Measurements from ENCODE around the gene MTA1.

Gene MTA1

DNA sequence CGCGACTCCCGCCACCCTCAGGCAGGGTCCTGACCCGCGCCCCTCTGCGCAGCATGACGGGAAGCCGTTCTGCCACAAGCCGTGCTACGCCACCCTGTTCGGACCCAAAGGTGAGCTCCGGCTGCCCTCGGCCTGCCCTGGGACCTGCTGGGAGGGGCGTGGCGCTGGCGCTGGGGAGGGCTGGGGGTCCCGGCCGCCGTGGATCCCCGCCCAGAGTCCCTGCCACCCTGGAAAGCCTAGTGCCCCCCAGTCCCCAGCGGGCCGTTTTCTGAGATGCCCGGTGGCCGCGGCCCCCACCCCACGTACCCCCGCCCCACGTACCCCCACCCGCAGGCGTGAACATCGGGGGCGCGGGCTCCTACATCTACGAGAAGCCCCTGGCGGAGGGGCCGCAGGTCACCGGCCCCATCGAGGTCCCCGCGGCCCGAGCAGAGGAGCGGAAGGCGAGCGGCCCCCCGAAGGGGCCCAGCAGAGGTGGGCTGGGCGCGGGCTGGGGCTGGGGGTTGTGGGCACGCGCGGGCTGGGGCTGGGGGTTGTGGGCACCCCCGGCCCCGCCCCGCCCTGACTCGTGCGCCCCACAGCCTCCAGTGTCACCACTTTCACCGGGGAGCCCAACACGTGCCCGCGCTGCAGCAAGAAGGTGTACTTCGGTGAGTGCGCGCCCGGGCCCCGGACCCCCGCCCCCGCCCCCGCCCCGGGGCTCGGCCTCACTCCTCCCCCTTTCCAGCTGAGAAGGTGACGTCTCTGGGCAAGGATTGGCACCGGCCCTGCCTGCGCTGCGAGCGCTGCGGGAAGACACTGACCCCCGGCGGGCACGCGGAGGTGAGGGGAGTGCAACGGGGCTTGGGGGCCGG, 59.0 kb downstream of the MTA1 start:
- no peak for DNase-seq

DNA sequence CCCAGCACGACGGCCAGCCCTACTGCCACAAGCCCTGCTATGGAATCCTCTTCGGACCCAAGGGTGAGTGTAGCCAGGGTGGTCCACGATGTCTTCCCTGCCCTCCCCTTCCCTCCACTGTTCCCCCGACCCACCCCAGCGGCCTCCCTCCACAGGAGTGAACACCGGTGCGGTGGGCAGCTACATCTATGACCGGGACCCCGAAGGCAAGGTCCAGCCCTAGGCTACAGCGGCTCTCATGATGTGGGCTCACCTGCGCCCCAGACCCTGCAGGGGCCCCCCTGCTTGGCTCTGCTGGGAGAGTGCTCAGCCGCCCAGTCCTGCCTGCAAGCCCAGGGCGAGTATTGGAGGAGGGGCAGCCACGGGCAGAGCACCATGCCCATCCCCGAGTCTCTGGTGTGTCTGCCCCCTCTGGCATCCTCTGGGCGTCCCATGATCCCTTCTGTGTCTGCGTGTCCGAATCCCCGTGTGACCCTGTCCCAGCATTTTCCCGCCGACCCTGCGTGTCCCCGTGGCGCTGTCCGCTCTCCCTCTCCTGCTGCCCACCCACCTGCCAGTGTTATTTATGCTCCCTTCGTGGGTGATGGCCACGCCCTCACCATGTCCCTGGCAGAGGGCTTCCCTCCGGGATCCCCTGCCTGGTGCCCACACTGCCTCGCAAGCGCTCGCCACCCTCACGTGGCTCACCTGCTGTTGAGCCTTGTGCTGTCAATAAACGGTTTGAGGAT, 60.0 kb downstream of the MTA1 start:
- peak; percentile 17 for DNase-seq

DNA sequence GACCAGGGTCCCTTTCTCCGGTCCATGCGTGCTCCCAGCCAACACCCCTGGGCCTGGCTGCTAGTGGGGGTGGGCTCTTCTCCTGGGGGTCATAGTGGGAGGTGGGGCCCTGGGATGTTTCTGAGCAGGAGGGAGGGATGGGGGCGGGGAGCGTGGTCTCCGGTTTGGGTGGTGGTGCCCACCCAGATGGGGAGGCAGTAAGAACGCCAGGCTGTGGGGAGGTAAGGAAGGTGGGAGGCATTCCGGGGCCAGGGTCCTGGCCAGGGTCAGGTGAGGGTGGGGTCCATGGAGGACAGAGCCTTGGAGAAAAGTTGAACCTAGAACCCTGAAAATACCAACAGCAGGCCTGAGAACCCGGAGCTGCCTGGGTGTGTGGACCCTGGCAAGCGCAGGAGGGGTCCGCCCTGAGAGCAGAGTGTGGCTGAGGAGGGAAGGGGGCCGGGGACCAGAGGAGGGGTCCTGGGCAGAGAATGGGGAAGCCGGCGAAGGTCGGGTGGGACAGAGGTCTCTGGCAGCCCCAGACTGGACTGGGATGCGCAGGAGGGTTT, 60.6 kb downstream of the MTA1 start:
- DNase-seq, result no peak

DNA sequence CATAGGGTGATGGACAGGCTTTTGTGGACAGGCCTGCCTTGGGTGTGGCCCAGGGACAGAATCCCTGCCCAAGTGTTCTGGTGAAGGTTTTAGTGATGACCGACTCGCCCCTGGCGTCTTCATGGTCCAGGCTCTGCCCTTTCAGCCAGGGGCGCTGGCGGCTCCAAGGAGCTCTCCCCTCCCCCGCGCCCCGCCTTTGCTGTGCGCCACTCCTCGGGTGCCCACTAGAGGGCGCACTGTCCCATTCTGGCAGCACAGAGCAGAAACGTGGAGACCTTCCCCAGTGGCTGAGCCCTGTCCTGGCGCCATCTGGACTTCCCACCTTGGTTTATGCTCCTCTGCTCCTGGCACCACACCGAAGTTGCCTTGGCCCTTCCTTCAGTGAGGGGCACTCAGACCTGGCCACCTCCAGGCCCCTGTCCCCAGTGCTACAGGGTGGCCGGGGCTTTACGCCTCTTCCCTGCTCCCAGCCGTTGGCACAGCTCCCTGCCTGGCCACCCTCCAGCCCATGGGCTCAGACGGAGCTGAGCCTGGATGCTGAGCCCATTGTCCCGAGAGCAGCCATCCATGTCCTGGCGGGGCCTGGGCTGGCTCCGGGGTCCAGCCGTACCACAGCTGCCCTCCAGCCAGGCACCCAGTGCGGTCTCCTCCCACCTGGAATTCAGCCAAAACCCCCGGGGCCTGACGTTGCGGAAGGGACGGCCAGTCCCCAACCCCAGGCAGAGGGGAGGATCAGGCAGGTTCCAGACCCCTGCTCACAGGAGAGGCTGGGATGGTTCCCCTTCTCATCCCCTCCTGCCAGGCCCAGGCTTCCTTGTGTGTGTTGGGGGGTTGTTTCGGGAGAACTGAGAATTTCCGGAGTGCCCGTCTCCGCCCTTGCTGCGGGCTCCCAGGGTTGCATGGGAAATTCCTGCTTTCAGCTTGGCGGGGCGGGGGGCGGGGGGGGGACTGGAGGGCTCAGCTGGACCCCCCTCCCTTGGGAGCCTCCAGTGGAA, 61.5 kb downstream of the MTA1 start:
- peak; percentile 88 for DNase-seq

DNA sequence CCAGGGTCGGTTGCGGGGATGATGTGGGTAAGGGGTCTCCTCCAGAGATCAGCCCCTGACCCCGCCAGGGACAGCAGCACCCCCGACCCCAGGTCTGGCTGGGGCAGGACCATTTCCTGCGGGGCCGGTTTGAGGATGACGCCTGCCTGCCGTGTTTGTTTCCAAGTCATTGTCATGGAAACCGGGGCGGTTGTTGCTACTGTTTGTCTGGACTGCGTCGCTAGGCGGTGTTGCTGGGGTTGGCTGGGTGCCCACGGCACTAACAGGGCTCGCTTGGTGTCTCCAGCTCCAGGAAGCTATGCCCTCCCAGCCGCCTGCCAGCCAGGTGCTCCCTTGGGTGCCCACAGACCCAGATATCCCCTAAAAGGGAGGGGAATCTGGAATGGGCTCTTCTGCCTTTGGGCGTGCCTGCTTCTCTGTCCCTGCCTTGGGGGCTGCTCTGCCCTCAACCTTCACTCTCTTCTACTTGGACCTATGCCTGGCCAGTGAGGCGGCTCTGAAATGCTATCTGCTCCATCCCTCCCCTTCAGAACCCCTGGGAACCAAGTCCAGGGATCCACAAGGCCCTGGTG, 62.3 kb downstream of the MTA1 start:
- peak; percentile 97 for DNase-seq

DNA sequence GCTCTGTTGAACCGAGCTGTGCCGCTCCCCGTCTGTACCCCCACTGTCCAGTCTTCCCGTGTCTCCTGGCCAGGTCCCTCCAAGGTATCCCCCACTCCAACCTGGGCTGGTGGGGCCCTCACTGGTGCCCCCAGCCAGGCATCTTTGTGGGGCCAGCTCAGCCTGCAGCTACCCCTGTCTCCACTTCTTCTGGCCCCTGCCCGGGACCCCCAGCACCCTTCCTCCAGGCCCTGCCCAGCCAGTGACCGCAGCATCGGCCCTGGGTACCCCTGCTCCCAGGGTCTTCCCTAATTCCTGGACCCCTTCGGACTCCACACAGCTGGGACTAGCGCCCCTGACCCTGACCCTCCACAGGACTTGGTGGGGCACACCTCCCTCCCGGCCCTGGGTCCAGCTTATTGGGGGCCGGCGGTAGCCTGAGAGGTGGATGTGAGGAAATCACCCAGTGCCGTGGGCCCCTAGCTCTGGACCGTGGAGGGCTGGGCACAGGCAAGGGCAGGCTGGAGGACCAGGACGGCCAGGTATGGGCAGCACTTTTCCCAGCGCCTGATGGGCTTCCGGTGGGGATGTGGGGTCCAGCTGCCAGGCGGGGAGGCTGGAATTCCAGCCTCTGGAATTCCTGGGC, 63.0 kb downstream of the MTA1 start:
- DNase-seq, result no peak

DNA sequence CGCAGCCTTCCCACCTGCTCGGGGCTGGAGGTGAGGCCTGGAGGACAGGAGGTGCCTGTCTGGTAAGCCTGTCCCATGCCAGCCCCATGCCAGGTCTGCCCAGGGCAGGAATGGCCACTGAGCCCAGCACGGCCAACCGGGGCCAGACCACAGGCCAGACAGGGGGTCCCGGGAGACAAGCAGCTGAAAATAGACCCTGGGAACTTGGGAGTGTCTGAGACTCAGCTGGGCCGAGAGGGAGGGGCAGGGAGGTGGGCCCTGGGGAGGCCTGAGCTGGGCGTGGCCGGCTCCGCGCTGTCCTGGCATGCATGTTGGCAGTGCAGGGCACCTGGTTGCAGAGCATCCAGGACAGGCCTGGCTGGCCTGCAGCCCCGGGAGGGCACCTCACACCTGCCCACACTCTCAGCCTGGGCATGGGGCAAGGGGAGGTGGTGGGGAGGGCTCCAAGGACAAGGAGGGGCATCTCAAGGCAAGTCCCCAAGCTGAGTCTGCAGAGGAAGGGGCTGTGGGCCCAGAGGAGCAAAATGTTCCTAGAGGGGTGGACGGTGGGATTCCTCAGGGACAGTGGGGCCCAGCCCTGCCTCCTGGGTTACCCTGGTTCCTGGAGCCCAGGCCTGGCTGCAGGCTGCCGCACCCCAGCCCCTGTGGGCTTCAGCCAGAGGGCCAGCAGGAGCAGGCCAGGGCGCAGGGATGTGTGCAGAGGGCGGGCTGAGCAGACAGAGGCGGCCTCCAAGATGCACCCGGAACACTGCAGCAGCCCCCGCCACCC, 63.9 kb downstream of the MTA1 start:
- no peak for DNase-seq

DNA sequence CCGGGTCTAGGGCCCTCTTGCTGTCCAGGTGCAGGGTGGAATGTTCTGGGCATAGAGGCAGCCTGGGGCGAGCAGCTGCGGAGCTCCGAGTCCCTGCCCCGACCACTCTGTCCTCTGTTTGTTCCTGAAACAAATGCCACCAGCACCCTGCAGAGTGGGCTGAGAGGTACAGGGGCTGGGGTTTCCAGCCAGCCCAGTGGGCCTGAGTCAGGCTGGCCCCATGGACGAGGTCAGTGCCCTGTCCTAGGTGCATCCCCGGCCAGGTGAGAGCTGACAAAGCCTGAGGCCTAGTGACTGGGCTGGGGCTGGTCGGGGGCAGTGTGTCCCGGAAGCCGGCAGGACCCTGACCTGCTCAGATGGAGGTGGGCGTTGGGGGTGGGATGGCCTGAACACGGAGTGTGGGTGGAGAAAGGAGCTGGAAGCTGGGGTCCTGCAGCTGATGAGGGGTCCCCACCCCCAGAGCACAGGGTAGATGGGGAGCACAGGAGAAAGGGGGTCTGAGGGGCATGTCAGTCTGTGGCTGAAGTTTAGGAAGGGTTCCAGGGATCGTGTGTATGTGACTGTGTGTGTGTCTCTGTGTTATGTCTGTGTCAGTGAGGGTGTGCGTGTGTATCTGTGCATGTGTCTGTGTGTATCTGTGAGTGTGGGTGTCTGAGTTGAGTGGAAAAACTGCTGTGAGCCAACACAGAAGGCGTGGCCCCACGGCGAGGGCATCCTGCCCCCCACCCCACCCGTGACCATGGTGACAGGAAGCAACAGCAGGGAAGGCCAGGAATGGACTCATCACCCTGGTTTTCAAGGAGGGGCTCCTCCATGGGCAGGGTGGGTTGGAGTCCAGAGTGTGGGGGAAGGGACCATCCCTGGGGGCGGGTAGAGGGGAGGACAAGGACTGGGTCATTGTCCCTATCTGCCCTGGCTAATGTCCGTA, 64.7 kb downstream of the MTA1 start:
- no peak for DNase-seq

DNA sequence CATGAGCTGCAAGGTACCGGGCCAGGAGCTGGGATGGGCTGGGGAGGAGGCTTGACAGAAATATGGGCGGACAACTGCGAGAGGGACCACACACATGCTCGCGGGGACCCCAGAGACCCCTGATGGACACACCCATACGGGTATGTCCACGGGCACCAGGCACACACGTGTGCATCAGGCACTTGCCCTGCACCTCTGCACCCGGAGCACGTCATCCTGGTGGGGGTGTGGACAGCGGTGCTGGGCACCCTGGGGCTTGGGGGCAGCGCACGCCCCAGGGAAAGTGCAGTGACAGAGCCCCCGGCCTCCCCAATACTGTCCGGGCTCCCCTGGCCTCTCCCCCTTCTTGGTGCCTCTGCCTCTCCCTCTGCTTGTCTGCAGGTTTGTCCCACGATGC, 65.4 kb downstream of the MTA1 start:
- no peak for DNase-seq

DNA sequence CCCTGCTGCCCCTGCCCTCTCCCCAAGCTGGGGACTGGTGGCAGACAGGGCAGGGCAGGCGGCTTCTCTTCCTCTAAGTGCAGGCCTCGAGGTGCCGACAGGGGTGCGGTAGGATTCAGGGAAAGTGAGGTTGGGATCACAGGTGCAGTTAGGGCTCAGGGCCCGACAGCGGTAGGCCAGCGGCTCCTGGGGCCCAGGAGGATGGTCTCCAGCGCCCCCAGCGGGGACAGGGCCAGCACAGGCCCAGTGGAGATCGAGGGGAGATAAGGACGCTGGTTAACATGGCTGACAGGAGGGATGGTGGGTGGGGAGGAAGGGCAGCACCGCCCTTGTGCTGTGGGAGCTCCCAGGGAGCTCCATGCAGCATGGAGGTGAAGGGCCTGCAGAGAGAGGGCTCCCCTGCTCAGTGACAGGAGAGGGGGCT, 66.1 kb downstream of the MTA1 start:
- no peak for DNase-seq

DNA sequence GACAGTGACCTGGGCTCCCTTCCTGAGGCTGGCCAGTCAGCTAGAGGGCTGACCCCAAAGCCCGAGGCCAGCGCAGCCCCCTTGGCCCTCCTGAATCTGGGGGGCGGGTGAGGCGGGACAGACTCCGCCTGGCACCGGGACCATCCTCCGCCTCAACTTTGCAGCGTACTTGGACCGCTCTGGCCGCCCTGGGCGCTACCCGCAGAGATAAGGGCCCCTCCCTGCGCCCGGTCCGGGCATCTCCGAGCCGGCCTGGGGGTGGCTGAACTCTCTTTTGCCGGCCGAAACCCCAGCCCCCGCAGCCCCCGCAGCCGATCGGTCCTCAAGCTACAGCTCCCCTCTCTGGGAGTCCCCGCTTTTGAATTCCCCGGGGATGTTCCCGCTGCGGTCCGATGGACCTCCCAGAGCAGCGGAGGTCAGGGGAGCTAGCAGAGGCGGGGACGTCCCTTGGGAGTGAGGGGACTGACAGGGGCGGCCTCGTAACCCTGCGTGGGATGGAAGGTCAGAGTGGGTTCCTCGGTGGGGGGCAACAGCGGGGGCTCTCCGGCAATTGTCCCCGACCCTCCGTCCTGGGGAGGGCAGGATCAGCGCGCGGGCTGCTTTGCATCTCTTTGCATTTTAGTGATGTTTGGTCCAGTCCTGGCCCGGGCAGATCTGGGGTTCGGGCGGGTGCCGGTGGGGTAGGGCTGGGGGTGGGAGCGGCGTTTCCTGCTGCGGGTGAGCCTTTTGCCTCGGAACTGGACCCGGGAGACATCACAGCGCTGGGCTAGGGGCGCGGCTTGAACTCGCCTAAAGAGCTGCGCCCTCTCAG, 66.7 kb downstream of the MTA1 start, which contains the start of gene CRIP1:
TSS of gene CRIP1 (plus strand) at position 724 of the 811 bp plus-strand sequence. CDS start 374 bp downstream, outside the sequence.
- DNase-seq, result no peak

DNA sequence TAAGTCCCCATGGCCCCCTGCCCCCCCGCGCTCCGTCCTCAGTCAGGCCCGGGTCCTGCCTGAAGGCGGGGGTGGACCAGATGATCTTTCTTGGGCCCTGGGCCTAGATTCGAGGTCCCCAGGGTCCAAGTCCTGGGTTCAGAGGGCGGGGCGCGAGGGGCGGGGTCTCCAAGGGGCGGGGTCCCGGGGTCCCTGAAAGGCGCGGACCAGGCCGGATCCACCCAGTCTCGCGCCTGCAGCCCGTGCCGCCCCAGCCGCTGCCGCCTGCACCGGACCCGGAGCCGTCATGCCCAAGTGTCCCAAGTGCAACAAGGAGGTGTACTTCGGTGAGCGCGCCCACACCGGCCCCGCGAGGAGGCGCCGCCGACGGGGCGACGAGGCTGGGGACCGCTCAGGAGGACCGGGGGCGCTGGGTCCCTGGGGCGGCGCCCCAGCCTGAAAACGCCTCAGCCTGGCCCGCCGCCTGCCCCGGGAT, 67.4 kb downstream of the MTA1 start:
- DNase-seq, result no peak

DNA sequence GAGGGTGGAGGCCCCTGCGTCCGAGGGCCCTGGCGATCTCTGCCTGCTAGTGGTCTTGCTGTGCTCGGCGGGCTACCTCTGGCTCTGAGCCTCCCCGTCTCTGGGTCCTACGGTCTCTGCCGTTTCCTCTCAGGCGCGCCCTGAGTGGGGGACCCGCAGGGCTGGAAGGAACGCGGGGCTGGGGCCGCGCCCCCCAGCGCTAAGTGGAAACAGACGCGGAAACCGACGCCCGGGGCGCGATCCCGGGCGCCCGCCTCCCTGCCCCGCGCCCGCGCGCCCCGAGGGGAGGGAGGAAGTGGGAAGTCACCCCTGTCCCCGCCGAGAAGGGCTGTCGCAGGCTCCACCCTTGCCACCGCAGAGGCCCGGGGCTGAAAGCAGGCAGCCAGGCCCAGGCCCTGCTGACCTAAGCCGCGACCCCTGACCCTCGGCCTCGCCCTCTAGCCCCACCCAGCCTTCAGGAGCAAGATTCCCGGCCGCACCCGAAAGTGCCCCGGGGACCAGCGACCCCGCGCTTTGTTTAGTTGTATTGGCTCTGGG, 67.9 kb downstream of the MTA1 start:
- no peak for DNase-seq

DNA sequence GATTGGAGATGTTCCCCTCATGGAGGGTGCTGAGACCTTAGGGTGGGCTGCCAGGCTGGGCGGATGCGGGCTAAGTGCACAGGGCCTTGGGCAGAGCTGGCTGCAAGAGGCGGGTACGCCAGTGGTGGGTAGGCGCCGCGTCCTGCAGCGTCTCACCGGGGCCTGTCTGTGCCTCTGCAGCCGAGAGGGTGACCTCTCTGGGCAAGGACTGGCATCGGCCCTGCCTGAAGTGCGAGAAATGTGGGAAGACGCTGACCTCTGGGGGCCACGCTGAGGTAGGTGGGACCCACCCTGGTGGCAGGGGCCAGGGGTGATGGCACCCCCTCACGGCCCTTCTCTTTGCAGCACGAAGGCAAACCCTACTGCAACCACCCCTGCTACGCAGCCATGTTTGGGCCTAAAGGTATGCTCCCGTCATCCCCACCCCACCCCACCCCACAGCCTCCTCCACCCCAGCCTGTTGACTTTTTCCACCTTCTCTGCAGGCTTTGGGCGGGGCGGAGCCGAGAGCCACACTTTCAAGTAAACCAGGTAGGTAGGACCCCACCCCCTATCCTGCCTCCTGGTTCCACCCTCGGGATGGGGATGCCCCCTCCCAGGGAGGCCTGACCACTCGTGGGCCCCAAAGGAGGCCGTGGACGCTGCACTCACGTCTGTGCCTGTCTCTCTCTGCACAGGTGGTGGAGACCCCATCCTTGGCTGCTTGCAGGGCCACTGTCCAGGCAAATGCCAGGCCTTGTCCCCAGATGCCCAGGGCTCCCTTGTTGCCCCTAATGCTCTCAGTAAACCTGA, 68.6 kb downstream of the MTA1 start:
- DNase-seq, result no peak

DNA sequence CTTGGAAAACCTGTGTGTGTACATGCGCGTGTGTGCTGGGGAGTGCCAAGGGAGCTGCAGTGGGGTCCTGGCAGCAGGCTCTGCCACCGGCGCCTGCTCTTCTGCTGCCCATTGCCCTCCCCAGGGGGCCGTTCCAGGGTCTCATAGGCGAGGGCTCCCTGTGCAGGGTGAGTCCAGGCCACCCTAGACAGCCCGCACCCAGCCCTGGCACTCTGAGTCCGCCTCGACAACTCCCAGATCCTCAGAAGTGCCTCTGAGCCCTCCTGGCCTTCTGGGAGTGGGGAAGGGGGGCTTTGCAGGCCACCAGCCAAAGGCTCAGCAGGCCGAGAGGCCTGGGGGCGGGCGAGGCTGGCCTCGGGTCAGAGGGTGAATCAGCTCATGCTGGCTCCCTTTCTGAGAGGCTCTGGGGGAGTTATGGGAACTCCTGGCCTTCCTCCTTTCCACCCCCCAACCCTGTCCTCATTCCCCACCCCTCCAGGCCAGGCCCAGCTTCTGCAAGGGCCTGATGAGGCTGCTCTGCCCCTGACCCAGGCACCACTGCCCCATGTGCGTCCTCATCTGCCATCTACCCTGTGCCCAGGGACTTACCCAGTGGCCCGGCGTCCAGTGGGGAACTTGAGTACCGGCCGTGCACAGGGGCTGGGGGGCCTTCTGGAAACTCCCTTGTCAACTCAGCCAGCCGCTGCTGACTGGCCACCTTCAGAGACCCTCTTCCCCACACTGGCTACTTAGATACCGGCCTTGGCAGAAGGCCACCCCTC, 69.3 kb downstream of the MTA1 start:
- DNase-seq, result no peak

DNA sequence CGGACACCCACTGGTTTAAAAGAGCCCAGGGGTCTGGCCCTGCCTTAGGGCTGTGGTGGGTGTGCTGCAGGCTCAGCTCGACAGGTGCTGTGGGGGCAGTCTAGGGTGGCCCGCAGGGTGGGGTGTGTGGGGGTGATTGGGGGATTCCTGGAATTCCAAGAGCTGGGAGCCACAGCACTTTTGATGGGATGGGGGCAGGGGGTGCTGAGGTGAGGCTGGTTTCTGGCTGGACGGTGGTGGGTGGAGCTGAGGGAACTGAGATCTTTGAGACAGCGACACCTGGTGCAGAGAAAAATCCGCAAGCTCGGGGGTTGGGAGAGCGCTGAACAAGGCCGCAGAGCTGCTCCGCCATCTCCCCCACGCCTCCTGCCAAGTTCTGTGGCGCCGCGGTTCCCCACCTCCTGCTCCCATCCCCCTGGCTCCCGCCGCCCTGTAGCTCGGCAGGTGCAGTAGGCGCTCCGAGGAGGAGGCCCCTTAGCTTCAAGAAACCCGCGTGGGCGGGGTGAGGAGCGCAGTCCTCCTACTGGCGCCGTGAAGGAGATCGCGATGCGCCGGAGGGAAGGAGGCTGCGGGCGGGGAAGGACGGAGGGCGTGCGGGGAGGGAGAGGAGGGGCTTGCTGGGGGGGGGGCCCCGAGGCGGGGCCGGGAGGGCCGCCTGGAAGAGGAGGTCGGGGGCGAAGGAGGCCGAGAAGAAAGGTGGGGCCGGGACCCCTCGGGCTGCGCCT, 70.1 kb downstream of the MTA1 start:
- peak; percentile 94 for DNase-seq
